ENCODE measurements around the gene ADGRV1.
"Not testable (repeated sequence)": the region's sequence is repeated elsewhere in the genome, so short reads cannot be mapped to it uniquely, and the experiment has no call there.

The ADGRV1 gene

DNA sequence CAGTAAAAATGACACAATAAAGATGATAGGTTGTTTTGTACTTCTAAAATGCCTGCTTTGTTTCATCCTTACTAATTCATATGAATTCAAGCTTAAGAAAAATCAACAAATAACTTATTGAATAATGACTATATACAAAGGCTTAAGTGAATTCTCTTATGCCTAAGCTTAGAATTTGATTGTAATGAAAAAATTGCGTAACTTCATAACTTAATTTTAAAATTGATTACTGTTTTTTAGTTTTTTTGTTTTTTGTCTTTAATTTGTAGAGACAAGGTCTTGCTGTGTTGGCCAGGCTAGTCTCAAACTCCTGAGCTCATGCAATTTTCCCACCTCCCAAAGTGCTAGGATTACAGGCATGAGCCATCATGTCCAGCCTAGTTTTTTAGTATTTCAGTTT is 432.6 kb downstream of the ADGRV1 start:
- no peak for DNase-seq (ENCODE audit: low read depth in 2 of 2)

DNA sequence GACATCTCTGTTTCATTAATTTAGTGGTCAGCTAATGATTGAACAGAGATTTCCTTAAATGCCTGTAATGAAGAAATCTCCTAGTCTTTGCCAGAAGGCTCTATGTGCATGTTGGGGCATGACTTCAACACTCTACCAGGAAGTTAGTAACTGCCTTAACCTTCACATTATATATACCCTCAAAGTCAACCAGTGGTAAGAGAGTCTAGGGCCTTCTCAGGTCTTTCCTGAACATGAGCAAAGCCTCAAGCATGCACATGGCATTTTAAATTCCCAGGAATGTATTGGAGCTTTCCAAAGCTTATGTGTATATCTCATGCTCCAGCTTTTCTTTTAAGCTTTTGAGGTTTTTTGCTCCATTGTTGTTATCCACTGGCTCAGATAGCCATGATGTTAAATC is 436.2 kb downstream of the ADGRV1 start:
- no peak for DNase-seq (ENCODE audit: low read depth in 2 of 2)

DNA sequence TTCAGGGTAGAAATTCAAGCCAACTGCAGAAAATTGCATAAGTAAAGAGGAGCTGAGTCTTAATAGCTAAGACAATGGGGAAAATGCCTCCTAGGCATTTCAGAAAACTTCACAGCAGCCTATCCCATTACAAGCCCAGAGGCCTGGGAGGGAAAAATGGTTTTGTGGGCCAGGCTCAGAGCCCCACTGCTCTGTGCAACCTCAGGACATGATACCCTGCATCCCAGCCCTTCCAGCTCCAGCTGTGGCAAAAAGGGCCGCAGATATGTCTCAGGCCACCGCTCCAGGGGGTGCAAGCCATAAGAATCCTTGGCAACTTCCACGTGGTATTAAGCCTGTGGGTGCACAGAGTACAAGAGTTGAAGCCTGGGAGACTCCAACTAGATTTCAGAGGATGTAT is 437.5 kb downstream of the ADGRV1 start:
- no peak for DNase-seq (ENCODE audit: low read depth in 2 of 2)

DNA sequence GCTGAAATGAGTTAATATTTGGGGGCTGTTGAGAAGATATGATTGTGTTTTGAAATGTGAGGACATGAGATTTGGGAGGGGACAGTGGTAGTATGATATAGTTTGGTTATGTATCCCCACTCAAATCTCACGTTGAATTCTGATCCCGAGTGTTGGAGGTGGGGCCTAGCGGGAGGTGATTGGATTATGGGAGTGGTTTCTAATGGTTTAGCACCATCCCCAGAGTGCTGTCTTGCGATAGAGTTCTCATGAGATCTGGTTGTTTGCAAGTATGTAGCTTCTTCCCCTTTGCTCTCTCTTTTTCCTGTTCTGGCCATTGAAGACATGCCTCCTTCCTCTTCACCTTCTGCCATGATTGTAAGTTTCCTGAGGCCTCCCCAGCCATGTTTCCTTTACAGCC is 438.5 kb downstream of the ADGRV1 start:
- no peak for DNase-seq (ENCODE audit: low read depth in 2 of 2)

DNA sequence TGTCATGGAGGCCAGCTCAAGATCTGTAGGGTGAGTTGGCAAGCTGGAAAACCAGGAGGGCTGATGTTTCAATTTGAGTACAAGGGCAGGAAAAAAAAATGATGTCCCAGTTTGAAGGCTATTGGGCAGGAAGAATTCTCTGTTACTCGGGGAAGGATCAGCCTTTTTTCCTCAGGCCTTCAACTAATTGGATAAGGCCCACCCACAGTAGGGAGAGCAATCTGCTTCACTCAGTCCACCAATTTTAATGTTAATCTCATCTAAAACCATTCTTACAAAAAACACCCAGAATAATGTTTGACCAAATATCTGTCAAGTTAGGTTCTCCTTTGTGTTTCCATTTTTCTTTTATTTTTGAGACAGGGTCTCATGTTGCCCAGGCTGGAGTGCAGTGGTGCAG is 442.1 kb downstream of the ADGRV1 start:
- no peak for DNase-seq (ENCODE audit: low read depth in 2 of 2)

DNA sequence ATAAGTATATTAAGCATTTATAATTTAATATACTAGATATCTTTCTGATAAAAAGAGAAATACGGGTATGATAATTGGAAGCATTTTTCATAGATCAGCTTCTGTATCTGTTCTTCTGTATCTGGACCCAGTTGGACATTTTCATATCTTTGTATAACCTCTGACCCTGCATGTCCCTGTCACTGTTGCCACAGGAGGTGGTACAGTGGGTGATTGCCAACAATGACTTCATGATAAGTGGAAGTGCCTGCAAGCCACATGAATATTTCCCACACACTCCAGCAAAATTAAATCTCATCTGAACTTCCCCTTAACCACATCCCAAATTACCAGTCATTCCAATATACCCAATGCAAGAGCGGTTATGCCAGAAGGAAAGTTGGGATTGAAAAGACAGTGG is 448.1 kb downstream of the ADGRV1 start:
- no peak for DNase-seq (ENCODE audit: low read depth in 2 of 2)

DNA sequence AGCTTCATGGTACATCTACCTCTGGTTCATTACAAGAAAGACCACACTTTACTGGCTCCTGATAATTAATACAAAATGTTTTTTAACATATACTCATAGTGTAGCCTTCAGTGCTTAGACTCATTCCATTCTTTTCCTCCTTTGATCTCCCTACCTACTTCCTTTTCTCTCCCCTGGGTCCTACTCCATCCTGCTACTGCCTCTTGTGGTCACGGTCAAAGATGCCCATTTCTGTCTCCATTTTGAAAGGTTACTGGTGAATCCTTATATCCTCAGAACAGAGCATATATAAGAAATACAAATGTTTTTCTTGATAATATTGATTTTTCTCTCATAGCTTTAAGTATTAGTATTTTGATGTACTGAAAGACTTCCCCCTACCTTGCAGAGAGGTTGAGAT is 448.7 kb downstream of the ADGRV1 start:
- no peak for DNase-seq (ENCODE audit: low read depth in 2 of 2)

DNA sequence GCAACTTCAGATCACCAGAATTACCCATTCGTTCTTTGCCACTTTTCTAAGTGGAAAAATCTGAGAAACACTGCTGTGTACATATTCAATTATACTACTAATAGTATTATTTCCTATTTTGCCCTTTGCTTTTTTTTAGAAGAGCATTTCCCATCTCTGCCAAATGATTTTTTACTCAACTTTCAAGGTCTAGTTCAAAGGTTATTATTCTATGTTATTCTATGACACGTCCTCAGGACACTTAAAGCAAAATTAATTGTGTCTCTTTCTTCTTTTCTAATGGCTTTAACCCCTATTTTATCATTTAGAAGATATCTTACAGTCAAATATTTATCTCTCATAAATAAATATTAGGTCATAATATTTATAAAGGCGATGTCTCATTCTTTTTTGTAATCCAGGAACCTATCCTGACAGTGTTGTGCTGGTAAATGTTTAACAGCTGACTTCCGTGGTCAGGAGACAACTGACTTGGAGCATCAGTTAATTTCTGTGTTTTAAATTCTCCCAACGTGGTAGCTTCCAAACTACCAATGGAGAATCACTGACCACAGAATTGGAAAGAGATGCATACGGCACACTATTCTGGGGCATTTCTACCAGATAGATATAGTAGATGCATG is 449.3 kb downstream of the ADGRV1 start:
- DNase-seq (ENCODE audit: low read depth in 2 of 2) = no peak

DNA sequence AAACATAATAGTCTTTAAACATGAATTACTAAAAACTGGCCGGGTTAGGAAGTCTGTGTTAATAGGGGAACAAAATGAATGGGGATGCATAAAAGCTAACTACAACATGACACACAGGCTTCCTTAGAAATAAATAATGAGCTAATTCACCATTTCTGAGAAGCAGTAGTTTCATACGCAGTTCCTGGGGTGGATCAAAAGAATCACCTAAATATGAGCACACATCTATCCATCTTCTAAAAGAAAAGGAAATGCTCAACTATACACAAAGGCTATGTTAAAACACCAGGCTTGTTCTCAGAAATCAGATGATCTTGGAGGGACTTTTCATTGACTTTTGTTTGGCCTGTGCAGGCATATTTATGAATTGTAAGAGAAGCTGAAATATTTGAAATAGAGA is 451.5 kb downstream of the ADGRV1 start:
- DNase-seq (ENCODE audit: low read depth in 2 of 2) = no peak

DNA sequence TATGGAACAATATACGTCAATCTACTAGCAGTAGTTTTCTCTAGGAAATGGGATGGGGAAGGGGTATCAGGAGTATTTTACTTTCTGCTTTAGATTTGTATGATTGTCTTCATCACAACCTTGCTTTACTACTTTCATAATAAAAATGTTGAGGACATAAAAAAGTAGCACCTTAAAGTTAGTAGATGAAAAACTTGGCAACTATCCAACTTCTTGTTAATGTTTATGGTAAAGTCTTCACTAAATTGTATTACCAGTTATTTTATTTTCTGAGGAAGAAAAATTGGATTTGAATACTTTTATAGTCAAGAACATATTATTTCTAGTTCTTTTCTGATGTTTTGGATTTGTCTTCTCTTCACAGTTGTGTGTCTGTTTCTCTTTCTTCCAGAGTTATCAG is 452.4 kb downstream of the ADGRV1 start:
- no peak for DNase-seq (ENCODE audit: low read depth in 2 of 2)

DNA sequence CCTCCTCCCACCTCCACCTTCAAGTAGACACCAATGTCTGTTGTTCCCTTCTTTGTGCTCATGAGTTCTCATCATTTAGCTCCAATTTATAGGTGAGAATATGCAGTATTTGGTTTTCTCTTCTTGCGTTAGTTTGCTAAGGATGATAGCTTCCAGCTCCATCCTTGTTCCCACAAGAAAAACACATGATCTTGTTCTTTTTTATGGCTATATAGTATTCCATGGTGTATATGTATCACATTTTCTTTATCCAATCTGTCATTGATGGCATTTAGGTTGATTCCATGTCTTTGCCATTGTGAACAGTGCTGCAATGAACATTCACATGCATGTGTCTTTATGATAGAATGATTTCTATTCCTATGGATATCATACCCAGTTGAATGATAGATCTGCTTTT is 454.3 kb downstream of the ADGRV1 start:
- DNase-seq (ENCODE audit: low read depth in 2 of 2) = not testable (repeated sequence)

DNA sequence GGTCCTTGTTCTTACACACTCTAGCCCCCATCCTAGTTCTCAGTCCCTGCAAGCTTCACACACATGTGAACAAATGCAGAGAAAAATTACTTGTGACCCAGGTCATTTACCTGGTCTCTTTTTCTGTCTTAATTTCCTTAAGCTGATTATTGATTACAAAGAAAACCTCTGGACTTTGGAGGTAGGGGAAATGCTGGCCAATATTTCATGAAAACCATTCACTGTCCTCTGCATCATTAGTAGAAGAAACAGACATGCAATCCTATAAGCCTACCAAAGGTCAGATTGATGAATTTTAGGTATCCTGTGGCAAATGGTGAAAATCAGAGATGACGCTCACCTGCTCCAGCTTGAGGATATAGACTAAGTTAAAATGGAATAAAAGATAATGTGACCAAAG is 457.7 kb downstream of the ADGRV1 start:
- DNase-seq (ENCODE audit: low read depth in 2 of 2) = no peak

DNA sequence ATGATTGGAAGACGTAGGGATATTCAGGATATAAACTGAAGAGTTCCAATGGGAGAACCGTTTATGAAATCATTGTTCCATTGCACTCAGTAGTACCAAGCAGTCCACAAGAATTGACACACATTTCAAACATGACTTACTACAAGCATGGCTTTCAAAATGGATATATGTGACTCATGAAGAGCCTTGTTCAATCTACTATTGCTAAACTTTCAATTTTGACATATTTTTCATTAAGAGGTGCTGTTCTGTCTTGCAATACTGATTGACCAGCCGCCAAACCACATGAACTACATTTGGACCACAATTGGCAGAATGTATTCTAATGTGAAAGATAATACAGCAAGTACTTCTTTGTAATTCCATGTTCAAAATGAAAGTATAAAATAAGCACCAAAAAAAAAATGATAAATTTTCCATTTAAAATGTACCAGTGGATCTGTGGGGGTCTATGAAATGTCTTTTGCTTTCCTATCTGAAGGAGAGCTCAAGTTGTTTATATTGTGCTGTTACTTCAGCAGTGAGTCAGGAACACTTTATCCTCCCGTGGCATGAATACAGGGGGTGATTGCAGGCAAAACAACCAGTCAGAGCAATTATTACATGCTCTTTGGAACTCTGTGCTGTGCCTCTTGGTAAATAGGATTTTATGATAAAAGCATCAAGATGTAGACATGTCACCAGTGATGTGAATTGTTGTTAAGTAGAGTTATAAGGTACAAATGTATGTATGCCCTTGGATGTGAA is 458.5 kb downstream of the ADGRV1 start:
- no peak for DNase-seq (ENCODE audit: low read depth in 2 of 2)

DNA sequence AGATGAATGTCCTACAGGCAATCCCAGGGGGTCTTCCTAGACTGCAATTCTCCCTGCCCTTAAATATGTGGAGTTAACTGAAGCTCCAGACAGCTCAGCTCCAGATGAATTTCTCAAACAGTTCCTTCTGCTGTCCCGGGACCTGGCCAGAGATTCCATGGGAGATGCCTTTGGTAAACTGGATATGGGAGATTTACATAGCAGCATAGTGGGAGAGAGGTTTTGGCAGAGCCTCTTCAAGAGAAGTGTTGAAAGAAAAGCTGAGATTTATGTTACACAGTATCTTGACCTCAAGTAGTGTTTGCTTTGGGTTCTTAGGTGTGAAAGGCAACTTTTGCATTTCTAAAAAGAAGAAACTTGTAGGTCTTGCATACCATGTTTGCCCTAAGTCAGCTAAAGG is 459.6 kb downstream of the ADGRV1 start:
- DNase-seq (ENCODE audit: low read depth in 2 of 2) = no peak

DNA sequence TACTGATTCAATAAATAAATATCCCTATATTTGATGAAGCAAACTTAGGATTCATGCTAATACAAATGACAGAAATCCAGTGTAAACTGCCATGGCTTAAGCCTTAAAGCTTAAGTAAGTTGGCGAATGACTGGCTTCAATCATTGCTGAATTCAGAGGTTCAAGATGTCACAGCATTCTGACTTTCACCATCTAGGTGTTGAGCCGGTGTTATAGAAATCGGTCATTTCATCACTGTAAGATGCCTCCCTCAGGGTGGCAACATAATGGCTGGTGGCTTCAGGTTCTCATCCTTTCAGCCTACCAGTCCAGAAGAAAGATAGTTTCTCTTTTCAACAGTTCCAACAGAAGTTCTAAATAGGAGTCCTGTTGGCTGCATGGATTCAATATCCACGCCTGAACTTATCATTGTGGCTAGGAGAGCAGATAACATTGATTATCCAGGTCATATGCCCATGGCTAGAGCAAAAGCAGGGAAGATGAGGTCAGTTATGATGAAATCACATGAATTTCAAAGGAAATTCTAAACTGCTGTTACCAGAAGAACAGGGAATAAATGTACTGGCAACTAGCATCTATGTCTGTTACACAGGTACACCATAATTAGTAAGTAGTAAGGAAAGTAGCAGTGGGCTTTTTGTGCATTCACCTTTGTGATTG is 460.2 kb downstream of the ADGRV1 start:
- DNase-seq (ENCODE audit: low read depth in 2 of 2) = no peak

DNA sequence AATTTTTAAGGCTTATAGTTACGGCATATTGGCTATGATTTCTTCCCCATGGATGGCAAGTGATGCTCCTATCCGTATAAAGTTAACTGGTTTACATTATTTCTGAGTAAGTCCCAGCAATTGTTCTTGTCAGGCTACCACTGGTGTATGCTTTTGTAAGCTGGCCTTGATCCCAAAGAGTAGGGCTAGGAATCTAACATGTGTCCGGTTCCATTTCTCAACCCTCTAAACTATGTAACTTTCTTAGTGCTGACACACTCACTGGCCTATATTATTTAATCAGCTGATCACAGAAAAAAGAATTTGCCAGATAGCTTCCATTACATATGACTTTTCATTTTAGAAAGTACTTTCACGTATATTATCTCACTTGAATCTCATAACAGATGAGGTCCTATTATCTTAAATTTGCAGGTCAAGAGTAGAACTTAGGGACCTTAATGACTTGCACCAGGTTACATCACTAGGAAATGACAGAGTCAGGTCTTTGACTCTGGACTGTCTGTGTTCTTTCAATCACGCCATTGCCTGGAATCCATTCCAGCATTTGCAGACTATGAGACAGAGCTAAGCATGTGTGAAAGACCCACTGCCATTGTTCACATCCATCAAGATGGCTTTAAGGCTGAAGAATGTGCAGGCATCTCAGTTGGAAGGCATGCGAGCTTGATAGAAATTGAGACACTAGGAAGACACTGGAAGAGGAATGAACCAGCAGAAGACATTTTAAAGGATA is 461.6 kb downstream of the ADGRV1 start:
- DNase-seq (ENCODE audit: low read depth in 2 of 2) = no peak

DNA sequence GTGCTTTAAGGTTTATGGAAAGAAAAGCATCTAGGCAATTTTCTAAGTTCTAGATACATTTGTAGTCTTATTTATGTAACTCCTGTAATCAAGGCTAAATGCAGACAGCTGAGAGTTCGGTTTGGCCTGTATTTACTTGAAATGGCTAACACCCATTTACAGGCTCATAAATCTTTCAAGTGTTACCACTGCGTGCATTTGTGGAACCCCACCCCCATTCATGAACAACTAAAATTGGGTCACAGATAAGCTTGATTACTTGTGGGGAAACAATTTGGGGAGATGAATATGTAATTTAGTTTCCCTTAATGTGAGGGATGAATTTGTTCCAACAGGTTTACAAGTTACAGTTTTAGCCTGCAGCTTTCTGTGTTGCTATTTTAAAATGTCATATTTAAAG is 463.9 kb downstream of the ADGRV1 start:
- DNase-seq (ENCODE audit: low read depth in 2 of 2) = no peak

DNA sequence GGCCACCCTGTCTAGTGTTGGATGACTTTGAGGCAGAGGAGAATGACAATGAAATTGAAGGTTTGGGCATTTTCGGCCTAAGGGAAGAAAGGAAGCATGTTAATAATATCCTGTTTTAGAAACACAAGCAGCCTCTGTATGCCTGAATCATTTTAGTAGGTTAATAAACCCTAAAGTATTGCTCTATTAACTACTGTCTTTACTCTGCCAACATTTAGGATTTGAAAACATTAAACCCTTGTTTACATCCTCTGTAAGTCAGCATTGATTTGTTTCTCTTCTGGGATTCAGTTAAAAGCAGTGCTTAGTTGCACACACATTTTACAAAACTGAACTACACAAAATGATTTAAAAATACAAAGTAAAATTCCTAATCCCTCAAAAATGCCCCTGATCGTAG is 465.6 kb downstream of the ADGRV1 start:
- no peak for DNase-seq (ENCODE audit: low read depth in 2 of 2)

DNA sequence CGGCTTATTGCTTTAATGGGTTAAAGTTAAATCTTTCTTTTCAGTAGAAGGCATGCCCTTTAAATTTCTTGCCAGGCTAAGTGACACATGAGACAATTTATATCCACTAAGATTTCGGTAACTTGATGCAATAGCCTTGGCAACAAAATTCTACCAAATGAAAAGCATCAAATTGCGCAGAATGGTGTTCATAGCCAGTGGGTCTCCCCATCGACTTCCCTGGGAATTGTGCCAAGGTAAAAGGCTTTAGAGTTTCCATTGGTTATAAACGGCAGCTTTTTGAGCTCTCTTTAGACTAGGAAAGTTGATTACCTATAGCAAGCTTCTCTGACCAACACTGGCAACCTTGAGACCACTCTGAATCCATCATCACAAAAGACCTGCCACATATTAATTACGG is 466.1 kb downstream of the ADGRV1 start:
- DNase-seq (ENCODE audit: low read depth in 2 of 2) = no peak

DNA sequence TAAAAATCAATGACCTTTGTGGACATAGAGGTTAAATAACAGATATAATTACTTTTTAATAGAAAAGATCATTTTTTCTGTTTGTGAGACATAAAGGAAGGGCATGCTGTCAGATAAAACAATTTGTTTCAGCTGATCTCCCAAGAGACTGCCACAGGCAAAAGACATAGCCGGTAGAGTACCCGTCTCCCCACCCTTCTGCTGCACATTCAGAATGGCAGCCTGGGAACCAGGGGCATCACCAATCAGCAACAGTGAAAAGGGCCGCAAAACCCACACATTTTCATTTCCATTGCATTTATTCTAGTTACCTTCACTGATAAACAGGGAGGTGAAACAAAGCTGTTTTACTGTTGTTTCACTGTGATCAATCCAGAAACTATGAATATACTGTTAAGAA is 466.9 kb downstream of the ADGRV1 start:
- DNase-seq (ENCODE audit: low read depth in 2 of 2) = no peak

DNA sequence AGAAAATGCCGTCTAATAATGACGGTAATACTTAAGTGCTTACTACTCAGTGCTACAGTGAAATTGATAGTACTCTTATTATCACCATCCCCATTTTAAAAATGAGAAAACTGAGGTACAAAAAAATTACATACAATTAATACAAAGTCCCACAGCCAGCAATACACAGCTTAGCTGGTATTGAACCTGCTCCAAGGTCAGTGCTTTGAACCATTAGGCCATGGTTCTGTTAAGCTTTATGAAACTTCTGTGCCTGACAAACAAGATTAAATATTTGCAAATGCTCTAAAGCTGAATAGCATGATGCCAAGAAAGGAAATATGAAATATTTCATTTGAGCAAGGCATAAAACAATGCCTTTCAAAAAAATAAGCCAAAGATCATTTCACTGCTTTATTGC is 467.4 kb downstream of the ADGRV1 start:
- DNase-seq (ENCODE audit: low read depth in 2 of 2) = no peak

DNA sequence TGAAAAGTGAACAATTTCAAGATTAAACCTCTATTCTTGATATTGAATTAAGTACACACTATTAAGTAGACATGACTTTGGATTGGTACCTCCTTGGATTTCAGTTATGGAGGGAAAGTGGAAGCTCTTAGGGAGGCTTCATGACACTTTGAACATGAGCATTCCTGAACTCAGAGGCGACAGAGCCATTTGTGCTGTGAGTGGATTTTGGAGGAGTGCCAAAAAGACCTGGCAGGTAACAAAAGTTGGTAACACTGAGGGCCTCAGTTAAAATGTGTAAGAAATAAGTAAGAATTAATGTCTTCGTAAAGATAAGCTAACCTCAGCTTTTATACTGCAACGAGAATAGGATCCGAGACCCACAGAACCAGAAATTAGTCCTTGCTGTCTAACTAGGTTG is 467.9 kb downstream of the ADGRV1 start:
- DNase-seq (ENCODE audit: low read depth in 2 of 2) = no peak
